Nephron progenitor cell (in vitro differentiated cells): ENCODE results near the gene SLC43A2.
A peak's percentile ranks its signal among the peaks of the same experiment; 100 is the strongest.

Source experiments
- DNase-seq: peaks from one replicate; pipeline ENCODE4 v3.0.0; 2021
- H3K27ac Mint-ChIP-seq: 2 replicates; pipeline ENCODE4 v1.8.0; 2021; ENCODE audit warnings: mild to moderate bottlenecking, moderate library complexity, mixed read lengths
- H3K27me3 Mint-ChIP-seq: 2 replicates; pipeline ENCODE4 v1.8.0; 2021; ENCODE audit warnings: mild to moderate bottlenecking, low read depth, mixed read lengths; ENCODE audit not compliant: poor library complexity
- H3K36me3 Mint-ChIP-seq: 2 replicates; pipeline ENCODE4 v1.8.0; 2021; ENCODE audit warnings: low read depth, mixed read lengths
- H3K4me1 Mint-ChIP-seq: 2 replicates; pipeline ENCODE4 v1.8.0; 2021; ENCODE audit warnings: mixed read lengths
- H3K4me3 Mint-ChIP-seq: 2 replicates; pipeline ENCODE4 v1.8.0; 2021; ENCODE audit warnings: mild to moderate bottlenecking, moderate library complexity, mixed read lengths
- H3K9me3 Mint-ChIP-seq: 2 replicates; pipeline ENCODE4 v1.8.0; 2021; ENCODE audit warnings: mild to moderate bottlenecking, moderate library complexity, mixed read lengths
- CTCF ChIP-seq: fragments of 200-600 bp; sonication (generic); IDR thresholded peaks from 2 replicates; pipeline ENCODE4 v1.5.0; 2021; ENCODE audit warnings: antibody characterized with exemption

Gene SLC43A2

DNA sequence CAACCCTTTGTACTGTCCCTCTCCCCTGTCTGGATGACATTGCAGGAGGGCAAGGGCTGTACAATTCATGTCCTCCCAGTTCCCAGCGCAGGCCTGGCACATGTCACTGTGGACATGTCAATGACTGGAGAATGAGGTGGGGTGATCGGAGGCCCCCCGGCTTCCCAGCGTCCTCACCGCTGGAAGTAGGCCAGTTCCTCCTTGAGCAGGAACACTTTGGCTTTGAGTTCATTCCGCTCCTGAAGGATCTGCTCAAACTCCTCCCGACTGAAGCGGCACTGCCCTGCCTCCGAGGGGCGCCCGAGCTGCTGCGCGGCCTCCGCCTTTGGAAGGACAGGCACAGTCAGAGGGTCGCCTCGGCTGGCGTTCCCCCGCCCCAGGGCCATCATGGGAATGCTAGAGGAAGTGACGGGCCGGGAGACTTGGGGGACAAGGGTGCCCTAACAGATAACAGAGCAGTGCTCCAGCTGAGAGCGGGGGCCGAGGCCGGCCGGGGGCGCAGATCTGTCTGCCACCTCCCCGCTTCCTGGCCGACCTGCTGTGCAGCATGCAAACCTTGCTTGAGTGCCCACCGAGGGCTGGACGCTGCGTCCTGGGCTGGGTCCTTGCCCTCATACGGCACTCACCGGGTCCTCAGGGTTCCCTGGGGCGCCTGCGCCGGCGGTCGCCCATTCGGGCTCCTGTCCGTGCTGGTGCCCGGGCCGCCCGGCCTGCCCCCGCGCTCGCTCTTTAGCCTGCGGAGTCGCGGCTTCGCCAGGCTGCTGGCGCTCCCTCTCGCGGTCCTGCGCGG, 19.7 kb upstream of the SLC43A2 start:
- H3K27me3 Mint-ChIP-seq = peaks cover 32% of the 10 kb centered on the region
- peaks cover 20% of the 10 kb centered on the region for H3K36me3 Mint-ChIP-seq
- peaks cover 37% of the 10 kb centered on the region for H3K4me1 Mint-ChIP-seq
- no peaks in the 10 kb centered on the region for H3K9me3 Mint-ChIP-seq
- peak overlapping the region; percentile 54 for H3K4me3 Mint-ChIP-seq
- no peak for DNase-seq
- H3K27ac Mint-ChIP-seq = no peak overlapping the region
- peak; percentile 66 for TF ChIP-seq CTCF

- no peak overlapping the region for H3K4me3 Mint-ChIP-seq
- no peaks in the 10 kb centered on the region for H3K9me3 Mint-ChIP-seq
- TF ChIP-seq CTCF = no peak
- H3K36me3 Mint-ChIP-seq = peaks cover 14% of the 10 kb centered on the region
- peaks cover 37% of the 10 kb centered on the region for H3K4me1 Mint-ChIP-seq
- H3K27me3 Mint-ChIP-seq = peaks cover 34% of the 10 kb centered on the region
- no peak overlapping the region for H3K27ac Mint-ChIP-seq
- DNase-seq = no peak
These were observed 19.2 kb upstream of the SLC43A2 start for GRCh38 chr17:1647802-1648171.

GRCh38 chr17:1646199-1646875, 17.7 kb upstream of the SLC43A2 start:
- H3K9me3 Mint-ChIP-seq = no peaks in the 10 kb centered on the region
- TF ChIP-seq CTCF = no peak

DNA sequence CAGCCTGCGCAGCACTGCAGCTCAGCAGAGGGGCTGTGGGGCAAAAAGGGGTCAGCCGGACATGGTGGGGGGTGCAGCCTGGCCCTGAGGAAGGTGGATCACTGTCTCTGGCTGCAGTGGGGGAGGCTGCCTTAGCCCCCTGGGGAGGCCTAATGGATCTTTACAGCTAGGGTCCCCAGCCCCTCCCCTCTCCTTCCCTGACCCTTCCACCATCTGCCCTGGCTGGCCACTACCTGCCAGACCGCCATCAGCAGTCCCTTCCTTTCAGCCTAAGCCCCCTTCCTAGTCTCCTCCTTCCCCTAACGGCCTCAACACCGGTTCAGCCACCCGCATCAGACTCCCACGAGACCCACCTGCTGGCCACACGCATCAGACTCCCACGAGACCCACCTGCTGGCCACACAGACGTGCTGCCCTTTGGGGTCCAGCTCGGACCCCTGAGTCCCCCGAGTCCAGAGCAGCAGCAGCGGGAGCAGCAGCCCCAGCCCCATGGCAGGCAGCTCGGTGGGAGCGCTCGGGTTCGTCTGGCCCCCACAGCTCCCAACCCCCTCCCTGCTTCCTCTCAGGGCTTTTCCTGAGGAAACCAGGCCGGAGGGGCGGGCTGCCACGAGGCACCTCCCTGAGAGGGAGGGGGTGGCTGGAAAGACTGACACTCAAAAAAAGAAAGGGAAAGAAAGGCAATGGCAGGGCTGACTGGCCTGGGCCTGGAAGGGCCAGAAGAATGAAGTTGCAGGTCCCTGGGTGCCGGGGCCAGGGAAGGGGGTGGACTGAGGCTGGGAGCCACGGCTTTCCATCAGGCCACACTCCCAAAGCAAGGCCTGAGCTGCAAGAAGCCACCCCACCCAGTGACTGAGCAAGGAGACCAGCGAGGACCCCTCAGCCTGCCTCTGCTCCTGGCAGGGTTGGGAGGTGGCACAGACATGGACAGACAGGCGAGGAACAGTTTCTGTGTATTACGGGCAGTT, 16.9 kb upstream of the SLC43A2 start, which contains the start of gene SCARF1:
Gene SCARF1 (minus strand): TSS at position 526 of the 965 bp plus-strand sequence. CDS start 35 bp downstream, at position 491.
- Mint-ChIP-seq H3K9me3 (no peaks in the 10 kb centered on the region), H3K36me3 (no peaks in the 10 kb centered on the region), H3K4me3 (peak within 1 kb of the TSS; percentile 36), H3K27me3 (peaks cover 55% of the 10 kb centered on the region), H3K4me1 (peaks cover 44% of the 10 kb centered on the region), H3K27ac (no peak within 1 kb of the TSS)
- DNase-seq = peak; percentile 23
- TF ChIP-seq CTCF = no peak

More at GRCh38 chr17:1646199-1646875, 17.7 kb upstream of the SLC43A2 start:
- H3K27me3 Mint-ChIP-seq = peaks cover 48% of the 10 kb centered on the region
- H3K4me3 Mint-ChIP-seq = no peak overlapping the region
- no peak for DNase-seq
- H3K27ac Mint-ChIP-seq = no peak overlapping the region
- peaks cover 37% of the 10 kb centered on the region for H3K4me1 Mint-ChIP-seq
- H3K36me3 Mint-ChIP-seq = no peaks in the 10 kb centered on the region

GRCh38 chr17:1644493-1645206, 16.0 kb upstream of the SLC43A2 start:
- no peak for TF ChIP-seq CTCF
- Mint-ChIP-seq H3K36me3 (no peaks in the 10 kb centered on the region), H3K27me3 (peaks cover 55% of the 10 kb centered on the region), H3K9me3 (no peaks in the 10 kb centered on the region), H3K4me3 (peak overlapping the region; percentile 82), H3K27ac (no peak overlapping the region), H3K4me1 (peaks cover 45% of the 10 kb centered on the region)
- no peak for DNase-seq
